ENCODE measurements around the gene CFH. TPM values are rescaled to one million over a fixed set of nuclear protein-coding genes. Genes with fewer than 3 reads are reported as not detected.
"Not testable (repeated sequence)": the region's sequence is repeated elsewhere in the genome, so short reads cannot be mapped to it uniquely, and the experiment has no call there.

CFH gene
- total RNA-seq, 2 donors from 2014 or later = 8.8 to 9.4 TPM

- Mint-ChIP-seq H3K36me3 (peaks cover 13% of the 10 kb centered on the region), H3K4me1 (ENCODE audit: low read depth in 2 of 2) (no peaks in the 10 kb centered on the region)
- no peak for ATAC-seq
These were observed 86.9 kb downstream of the CFH start for GRCh38 chr1:196738730-196739129.

GRCh38 chr1:196743244-196743643, 91.4 kb downstream of the CFH start:
- H3K36me3 Mint-ChIP-seq = peaks cover 13% of the 10 kb centered on the region

More at GRCh38 chr1:196738730-196739129, 86.9 kb downstream of the CFH start:
- no peak overlapping the region for H3K4me3 Mint-ChIP-seq
- DNase-seq (ENCODE audit: low spot score) = no peak
- H3K27me3 Mint-ChIP-seq = no peaks in the 10 kb centered on the region
- no peak overlapping the region for H3K27ac Mint-ChIP-seq
- H3K9me3 Mint-ChIP-seq = peaks cover 16% of the 10 kb centered on the region

GRCh38 chr1:196765019-196765740, 113.3 kb downstream of the CFH start:
- not testable (repeated sequence) for DNase-seq (ENCODE audit: low spot score); ATAC-seq; H3K4me3 Mint-ChIP-seq; H3K9me3 Mint-ChIP-seq; H3K36me3 Mint-ChIP-seq; H3K27me3 Mint-ChIP-seq; H3K4me1 Mint-ChIP-seq (ENCODE audit: low read depth in 2 of 2); H3K27ac Mint-ChIP-seq

More at GRCh38 chr1:196743244-196743643, 91.4 kb downstream of the CFH start:
- not testable (repeated sequence) for H3K4me1 Mint-ChIP-seq (ENCODE audit: low read depth in 2 of 2); DNase-seq (ENCODE audit: low spot score); ATAC-seq; H3K27me3 Mint-ChIP-seq; H3K27ac Mint-ChIP-seq; H3K4me3 Mint-ChIP-seq
- peaks cover 11% of the 10 kb centered on the region for H3K9me3 Mint-ChIP-seq

GRCh38 chr1:196769823-196770222, 118.0 kb downstream of the CFH start:
- H3K27me3 Mint-ChIP-seq; H3K4me3 Mint-ChIP-seq; H3K27ac Mint-ChIP-seq; ATAC-seq; H3K9me3 Mint-ChIP-seq; H3K4me1 Mint-ChIP-seq (ENCODE audit: low read depth in 2 of 2); H3K36me3 Mint-ChIP-seq; DNase-seq (ENCODE audit: low spot score): not testable (repeated sequence)

- H3K36me3 Mint-ChIP-seq = no peaks in the 10 kb centered on the region
- DNase-seq (ENCODE audit: low spot score) = no peak
- H3K9me3 Mint-ChIP-seq = peaks cover 4% of the 10 kb centered on the region
- no peak overlapping the region for H3K27ac Mint-ChIP-seq
- H3K27me3 Mint-ChIP-seq = no peaks in the 10 kb centered on the region
- no peak for ATAC-seq
- H3K4me1 Mint-ChIP-seq (ENCODE audit: low read depth in 2 of 2) = no peaks in the 10 kb centered on the region
- no peak overlapping the region for H3K4me3 Mint-ChIP-seq
These were observed 121.9 kb downstream of the CFH start for GRCh38 chr1:196773713-196774112.

GRCh38 chr1:196774175-196774574, 122.3 kb downstream of the CFH start:
- Mint-ChIP-seq H3K27ac (no peak overlapping the region), H3K4me3 (no peak overlapping the region), H3K4me1 (ENCODE audit: low read depth in 2 of 2) (no peaks in the 10 kb centered on the region), H3K27me3 (no peaks in the 10 kb centered on the region), H3K9me3 (peaks cover 4% of the 10 kb centered on the region), H3K36me3 (no peaks in the 10 kb centered on the region)
- no peak for DNase-seq (ENCODE audit: low spot score)
- ATAC-seq = no peak

- no peak within 1 kb of the TSS for H3K27ac Mint-ChIP-seq
- no peak within 1 kb of the TSS for H3K4me3 Mint-ChIP-seq
- H3K36me3 Mint-ChIP-seq = no peaks in the 10 kb centered on the region
- no peaks in the 10 kb centered on the region for H3K4me1 Mint-ChIP-seq (ENCODE audit: low read depth in 2 of 2)
- no peak for ATAC-seq
- DNase-seq (ENCODE audit: low spot score) = no peak
- H3K27me3 Mint-ChIP-seq = no peaks in the 10 kb centered on the region
- H3K9me3 Mint-ChIP-seq = peaks cover 4% of the 10 kb centered on the region
These were observed 122.8 kb downstream of the CFH start, which contains the start of gene CFHR3 for GRCh38 chr1:196774603-196775002. CFHR3 (plus strand) TSS chr1:196774840; CDS start chr1:196774887, 47 bp downstream.

- Mint-ChIP-seq H3K27me3 (no peaks in the 10 kb centered on the region), H3K4me3 (no peak overlapping the region), H3K9me3 (peaks cover 4% of the 10 kb centered on the region), H3K36me3 (no peaks in the 10 kb centered on the region), H3K27ac (no peak overlapping the region), H3K4me1 (ENCODE audit: low read depth in 2 of 2) (no peaks in the 10 kb centered on the region)
- no peak for DNase-seq (ENCODE audit: low spot score)
- no peak for ATAC-seq
These were observed 125.8 kb downstream of the CFH start for GRCh38 chr1:196777603-196778002.

- ATAC-seq (no peak), DNase-seq (ENCODE audit: low spot score) (no peak)
- Mint-ChIP-seq H3K27me3 (no peaks in the 10 kb centered on the region), H3K4me1 (ENCODE audit: low read depth in 2 of 2) (no peaks in the 10 kb centered on the region), H3K27ac (no peak overlapping the region), H3K9me3 (no peaks in the 10 kb centered on the region), H3K4me3 (no peak overlapping the region), H3K36me3 (no peaks in the 10 kb centered on the region)
These were observed 127.2 kb downstream of the CFH start for GRCh38 chr1:196779093-196779492.

GRCh38 chr1:196791252-196791651, 139.4 kb downstream of the CFH start:
- ATAC-seq; H3K9me3 Mint-ChIP-seq; H3K4me3 Mint-ChIP-seq; H3K36me3 Mint-ChIP-seq; H3K27me3 Mint-ChIP-seq; H3K4me1 Mint-ChIP-seq (ENCODE audit: low read depth in 2 of 2); DNase-seq (ENCODE audit: low spot score); H3K27ac Mint-ChIP-seq: not testable (repeated sequence)

- DNase-seq (ENCODE audit: low spot score); H3K27ac Mint-ChIP-seq; H3K4me1 Mint-ChIP-seq (ENCODE audit: low read depth in 2 of 2): not testable (repeated sequence)
These were observed 142.3 kb downstream of the CFH start for GRCh38 chr1:196794103-196794502.

More at GRCh38 chr1:196794103-196794502, 142.3 kb downstream of the CFH start:
- H3K36me3 Mint-ChIP-seq, H3K9me3 Mint-ChIP-seq, H3K27me3 Mint-ChIP-seq, H3K4me3 Mint-ChIP-seq, ATAC-seq: not testable (repeated sequence)

Other genes with a start within 250 kb of the CFH start
- not detected for gene KCNT2, start 43.6 kb upstream of the CFH start, total RNA-seq
- not detected for gene CFHR3, start 122.8 kb downstream of the CFH start, total RNA-seq
- not detected for gene CFHR1, start 167.7 kb downstream of the CFH start, total RNA-seq
- not detected for gene CFHR4, start 236.0 kb downstream of the CFH start, total RNA-seq

Measured in natural killer cell treated with Interleukin-12 subunit alpha and Interleukin-12 subunit beta and Interleukin-15 and Interleukin-18, amount 100 ng/mL, for 72 hours (primary cell).